ENCODE results near the gene KCNS1.

KCNS1 gene

GRCh38 chr20:45049438-45049837, 51.5 kb downstream of the KCNS1 start:
- Histone ChIP-seq H3K27ac (no peak overlapping the region), H3K27me3 (ENCODE audit: insufficient read depth, low read depth, severe bottlenecking) (no peaks in the 10 kb centered on the region), H3K9me3 (ENCODE audit: severe bottlenecking) (no peaks in the 10 kb centered on the region), H3K36me3 (peaks cover 6% of the 10 kb centered on the region; the same call in 1 of the 2 replicates), H3K4me3 (ENCODE audit: low read depth, low read length) (no peak overlapping the region)
- DNase-seq: no peak
- TF ChIP-seq CTCF (IDR thresholded peaks at IDR 0.05; ENCODE audit: low read depth, low read length): no peak

- H3K4me3 ChIP-seq (ENCODE audit: low read depth, low read length): no peak overlapping the region
- no peaks in the 10 kb centered on the region for H3K36me3 ChIP-seq
- no peak for TF ChIP-seq CTCF (IDR thresholded peaks at IDR 0.05; ENCODE audit: low read depth, low read length)
- DNase-seq: no peak
- H3K27ac ChIP-seq: no peak overlapping the region
- H3K9me3 ChIP-seq (ENCODE audit: severe bottlenecking): no peaks in the 10 kb centered on the region
- no peaks in the 10 kb centered on the region for H3K27me3 ChIP-seq (ENCODE audit: insufficient read depth, low read depth, severe bottlenecking)
Measured at GRCh38 chr20:45047581-45048119, 53.3 kb downstream of the KCNS1 start.

GRCh38 chr20:45044601-45045000, 56.3 kb downstream of the KCNS1 start:
- no peak for DNase-seq
- Histone ChIP-seq H3K27me3 (ENCODE audit: insufficient read depth, low read depth, severe bottlenecking) (no peaks in the 10 kb centered on the region), H3K4me3 (ENCODE audit: low read depth, low read length) (no peak overlapping the region), H3K9me3 (ENCODE audit: severe bottlenecking) (no peaks in the 10 kb centered on the region), H3K27ac (no peak overlapping the region), H3K36me3 (no peaks in the 10 kb centered on the region)
- TF ChIP-seq CTCF (IDR thresholded peaks at IDR 0.05; ENCODE audit: low read depth, low read length): no peak

- Histone ChIP-seq H3K27me3 (ENCODE audit: insufficient read depth, low read depth, severe bottlenecking) (no peaks in the 10 kb centered on the region), H3K4me3 (ENCODE audit: low read depth, low read length) (no peak overlapping the region), H3K36me3 (no peaks in the 10 kb centered on the region), H3K27ac (no peak overlapping the region), H3K9me3 (ENCODE audit: severe bottlenecking) (no peaks in the 10 kb centered on the region)
- TF ChIP-seq CTCF (IDR thresholded peaks at IDR 0.05; ENCODE audit: low read depth, low read length): peak; percentile 67
- peak; percentile 29 for DNase-seq
Measured at GRCh38 chr20:45044084-45044573, 56.8 kb downstream of the KCNS1 start.

GRCh38 chr20:45042978-45043377, 57.9 kb downstream of the KCNS1 start:
- no peak for DNase-seq
- no peak overlapping the region for H3K4me3 ChIP-seq (ENCODE audit: low read depth, low read length)
- no peak overlapping the region for H3K27ac ChIP-seq
- no peaks in the 10 kb centered on the region for H3K36me3 ChIP-seq
- no peak for TF ChIP-seq CTCF (IDR thresholded peaks at IDR 0.05; ENCODE audit: low read depth, low read length)
- H3K27me3 ChIP-seq (ENCODE audit: insufficient read depth, low read depth, severe bottlenecking): no peaks in the 10 kb centered on the region
- H3K9me3 ChIP-seq (ENCODE audit: severe bottlenecking): no peaks in the 10 kb centered on the region

Data from WERI-Rb-1 (cell line).